ENCODE results near the gene DDX27. TPM values are rescaled to one million over a fixed set of nuclear protein-coding genes. Genes with fewer than 3 reads are reported as not detected.

DDX27 gene
- total RNA-seq, 2 experiments from 2014 or later = 116 to 126 TPM

DNA sequence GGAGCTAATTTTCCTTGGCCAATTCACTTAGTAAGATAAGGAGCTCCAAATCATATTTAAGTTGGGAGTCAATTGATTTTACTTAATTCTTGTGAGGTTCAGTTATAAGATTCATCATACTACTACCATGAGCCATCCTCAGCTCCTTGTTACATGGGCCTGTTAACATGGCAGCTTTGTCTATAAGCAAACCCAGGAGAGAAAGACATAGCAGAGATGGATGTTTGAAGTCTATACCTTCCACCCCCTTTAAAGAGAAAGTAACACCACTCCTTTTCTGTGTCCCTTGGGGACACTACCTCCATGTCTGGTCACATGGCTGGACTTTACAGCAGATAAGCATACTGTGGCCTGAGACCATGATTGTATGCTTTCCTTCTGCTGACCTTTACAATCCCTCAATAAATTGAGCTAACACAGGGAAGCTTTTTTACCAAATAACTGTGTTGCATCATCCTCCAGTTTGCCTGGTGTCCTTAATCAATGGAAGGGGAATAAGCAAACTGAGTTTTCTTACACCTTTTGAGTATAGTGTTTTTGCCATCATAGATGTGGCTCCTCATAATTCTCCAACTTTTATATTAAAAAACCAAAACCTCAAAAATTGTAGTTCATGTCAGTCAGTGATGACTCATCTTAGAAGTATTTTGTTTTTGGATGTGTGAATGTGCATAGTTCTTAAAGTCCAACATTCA is 68.5 kb downstream of the DDX27 start:
- ATAC-seq (ENCODE audit: poor library complexity) (no peak), DNase-seq (no peak)
- Mint-ChIP-seq H3K27ac (peak overlapping the region; percentile 17), H3K4me3 (no peak overlapping the region), H3K4me1 (ENCODE audit: low read depth) (peaks cover 22% of the 10 kb centered on the region), H3K27me3 (no peaks in the 10 kb centered on the region), H3K36me3 (ENCODE audit: low read depth) (peaks cover 99% of the 10 kb centered on the region), H3K9me3 (peaks cover 29% of the 10 kb centered on the region)
- H3K4me3 ChIP-seq (ENCODE audit: low read length) = no peak overlapping the region
- ChIA-PET CTCF (no interaction called here), POLR2A (interaction anchor here (0.6 to 2.8 kb wide), 5 partner anchors 9 to 1896 kb away, joined by 3 to 15 read pairs (median 4); partner anchors contain the start of gene ZNFX1)
- no peaks in the 10 kb centered on the region for H3K27me3 ChIP-seq (ENCODE audit: control insufficient read depth in 1 of 2, insufficient read depth in 2 of 2, low read length in 2 of 2)
- intact Hi-C loops (cut with DNase I, micrococcal nuclease) = no loop called here
- H3K4me1 ChIP-seq (ENCODE audit: insufficient read depth, low read length) = peaks cover 11% of the 10 kb centered on the region
- no peak overlapping the region for H3K27ac ChIP-seq (ENCODE audit: low read depth in 1 of 2, low read length in 2 of 2)
- H3K9me3 ChIP-seq (ENCODE audit: control insufficient read depth in 1 of 2, insufficient read depth in 1 of 2, low read length in 2 of 2) = peaks cover 37 to 60% of the 10 kb centered on the region in 2 experiments
- TF ChIP-seq, protein P1, sequence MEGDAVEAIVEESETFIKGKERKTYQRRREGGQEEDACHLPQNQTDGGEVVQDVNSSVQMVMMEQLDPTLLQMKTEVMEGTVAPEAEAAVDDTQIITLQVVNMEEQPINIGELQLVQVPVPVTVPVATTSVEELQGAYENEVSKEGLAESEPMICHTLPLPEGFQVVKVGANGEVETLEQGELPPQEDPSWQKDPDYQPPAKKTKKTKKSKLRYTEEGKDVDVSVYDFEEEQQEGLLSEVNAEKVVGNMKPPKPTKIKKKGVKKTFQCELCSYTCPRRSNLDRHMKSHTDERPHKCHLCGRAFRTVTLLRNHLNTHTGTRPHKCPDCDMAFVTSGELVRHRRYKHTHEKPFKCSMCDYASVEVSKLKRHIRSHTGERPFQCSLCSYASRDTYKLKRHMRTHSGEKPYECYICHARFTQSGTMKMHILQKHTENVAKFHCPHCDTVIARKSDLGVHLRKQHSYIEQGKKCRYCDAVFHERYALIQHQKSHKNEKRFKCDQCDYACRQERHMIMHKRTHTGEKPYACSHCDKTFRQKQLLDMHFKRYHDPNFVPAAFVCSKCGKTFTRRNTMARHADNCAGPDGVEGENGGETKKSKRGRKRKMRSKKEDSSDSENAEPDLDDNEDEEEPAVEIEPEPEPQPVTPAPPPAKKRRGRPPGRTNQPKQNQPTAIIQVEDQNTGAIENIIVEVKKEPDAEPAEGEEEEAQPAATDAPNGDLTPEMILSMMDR (IDR thresholded peaks at IDR 0.05) = no peak
- H3K36me3 ChIP-seq (ENCODE audit: insufficient read depth, low read length) = peaks cover 91% of the 10 kb centered on the region

- H3K9me3 ChIP-seq (ENCODE audit: control insufficient read depth in 1 of 2, insufficient read depth in 1 of 2, low read length in 2 of 2) = peaks cover 37 to 54% of the 10 kb centered on the region in 2 experiments
- no peak overlapping the region for H3K4me3 Mint-ChIP-seq
- ChIA-PET CTCF (no interaction called here), POLR2A (interaction anchor here (0.6 to 2.8 kb wide), 4 partner anchors 10 to 1896 kb away, joined by 3 to 15 read pairs (median 4); partner anchors contain the start of gene ZNFX1)
- peaks cover 85% of the 10 kb centered on the region for H3K36me3 ChIP-seq (ENCODE audit: insufficient read depth, low read length)
- H3K27me3 ChIP-seq (ENCODE audit: control insufficient read depth in 1 of 2, insufficient read depth in 2 of 2, low read length in 2 of 2) = no peaks in the 10 kb centered on the region
- H3K27ac ChIP-seq (ENCODE audit: low read depth in 1 of 2, low read length in 2 of 2) = no peak overlapping the region
- peaks cover 26% of the 10 kb centered on the region for H3K9me3 Mint-ChIP-seq
- intact Hi-C loops (cut with DNase I, micrococcal nuclease) = no loop called here
- H3K27me3 Mint-ChIP-seq = no peaks in the 10 kb centered on the region
- H3K4me3 ChIP-seq (ENCODE audit: low read length) = no peak overlapping the region
- peaks cover 5% of the 10 kb centered on the region for H3K4me1 ChIP-seq (ENCODE audit: insufficient read depth, low read length)
- no peak overlapping the region for H3K27ac Mint-ChIP-seq
- peaks cover 99% of the 10 kb centered on the region for H3K36me3 Mint-ChIP-seq (ENCODE audit: low read depth)
- ATAC-seq (ENCODE audit: poor library complexity) (no peak), DNase-seq (no peak)
- TF ChIP-seq, protein P1 (IDR thresholded peaks at IDR 0.05) = no peak
- H3K4me1 Mint-ChIP-seq (ENCODE audit: low read depth) = peaks cover 16% of the 10 kb centered on the region
Measured at GRCh38 chr20:49288250-49288751, 69.1 kb downstream of the DDX27 start.

GRCh38 chr20:49288784-49289696 is 69.8 kb downstream of the DDX27 start:
- Histone ChIP-seq H3K36me3 (ENCODE audit: insufficient read depth, low read length) (peaks cover 77% of the 10 kb centered on the region), H3K4me1 (ENCODE audit: insufficient read depth, low read length) (no peaks in the 10 kb centered on the region), H3K4me3 (ENCODE audit: low read length) (no peak overlapping the region), H3K27ac (ENCODE audit: low read depth in 1 of 2, low read length in 2 of 2) (no peak overlapping the region), H3K27me3 (ENCODE audit: control insufficient read depth in 1 of 2, insufficient read depth in 2 of 2, low read length in 2 of 2) (no peaks in the 10 kb centered on the region), H3K9me3 (ENCODE audit: control insufficient read depth in 1 of 2, insufficient read depth in 1 of 2, low read length in 2 of 2) (peaks cover 37 to 47% of the 10 kb centered on the region in 2 experiments)
- peaks cover 8% of the 10 kb centered on the region for H3K4me1 Mint-ChIP-seq (ENCODE audit: low read depth)
- ATAC-seq (ENCODE audit: poor library complexity) (no peak), DNase-seq (no peak)
- no peak overlapping the region for H3K27ac Mint-ChIP-seq
- ChIA-PET CTCF (no interaction called here), POLR2A (interaction anchor here (0.6 to 2.8 kb wide), 4 partner anchors 8 to 1897 kb away, joined by 3 to 15 read pairs (median 4); partner anchors contain the start of gene ZNFX1)
- intact Hi-C loops (cut with DNase I, micrococcal nuclease) = no loop called here
- peaks cover 21% of the 10 kb centered on the region for H3K9me3 Mint-ChIP-seq
- TF ChIP-seq, protein P1 (IDR thresholded peaks at IDR 0.05) = no peak
- H3K4me3 Mint-ChIP-seq = no peak overlapping the region
- H3K36me3 Mint-ChIP-seq (ENCODE audit: low read depth) = peaks cover 99% of the 10 kb centered on the region
- no peaks in the 10 kb centered on the region for H3K27me3 Mint-ChIP-seq
